Limb (tissue), 2 donors: ENCODE measurements around the gene RAD51B.

ENCODE experiments used
- DNase-seq, 2 donors: peaks; one replicate each; pipeline ENCODE4 v3.0.0-alpha.2; 2016; ENCODE audit errors: extremely low spot score in 2 of 2

The RAD51B gene

DNA sequence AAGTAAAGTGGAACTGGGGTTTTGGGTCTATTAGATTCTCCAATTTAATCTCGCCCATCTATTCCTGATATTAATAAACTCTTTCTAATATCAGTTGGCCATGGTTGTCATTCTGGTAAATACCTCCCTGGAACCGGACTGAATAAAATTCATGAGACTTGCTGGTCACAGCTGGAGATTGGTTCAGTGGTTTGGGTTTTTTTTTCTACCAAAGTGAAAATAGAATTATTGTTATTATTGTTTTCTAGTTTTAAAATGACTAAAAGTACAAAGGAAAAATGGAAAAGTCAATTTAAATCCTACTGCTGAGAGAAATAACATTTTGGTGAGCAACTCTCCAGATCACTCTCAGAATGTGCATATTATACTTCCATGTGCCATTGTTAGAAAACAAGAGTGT, 535.8 kb downstream of the RAD51B start:
- DNase-seq = no peak

DNA sequence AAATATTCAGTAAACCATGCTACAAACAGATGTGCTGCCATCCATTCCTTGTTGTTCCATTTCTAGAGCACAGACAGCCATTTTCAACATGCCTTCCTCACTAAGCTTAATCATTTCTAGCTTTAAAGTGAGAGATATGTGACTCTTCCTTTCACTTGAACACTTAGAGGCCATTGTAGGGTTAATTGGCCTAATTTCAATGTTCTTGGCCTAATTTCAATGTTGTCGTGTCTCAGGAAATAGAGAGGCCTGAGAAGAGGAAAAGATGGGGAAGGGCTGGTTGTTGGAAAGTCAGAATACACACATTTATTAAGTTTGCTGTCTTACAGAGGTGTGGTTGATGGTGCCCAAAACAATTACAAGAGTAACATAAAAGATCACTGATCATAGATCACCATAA, 538.2 kb downstream of the RAD51B start:
- DNase-seq = no peak

DNA sequence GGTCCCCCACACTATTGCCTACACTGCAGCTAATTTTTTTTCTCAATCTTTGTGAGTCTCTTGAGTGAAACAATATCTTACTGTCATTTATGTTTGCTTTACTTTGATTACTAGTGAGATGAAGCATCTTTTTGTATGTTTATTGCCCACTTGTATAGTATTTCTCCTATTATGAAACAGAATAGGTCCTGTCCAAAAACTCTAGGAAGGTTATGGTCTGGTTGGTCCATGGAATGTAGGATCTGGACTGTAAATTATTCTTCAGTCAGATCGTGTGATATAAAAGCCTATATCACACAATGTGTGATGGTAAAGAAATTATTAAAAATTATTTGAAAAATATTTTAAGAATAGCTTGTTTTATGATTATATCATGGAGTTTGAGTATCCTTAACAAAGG, 538.9 kb downstream of the RAD51B start:
- no peak for DNase-seq

DNA sequence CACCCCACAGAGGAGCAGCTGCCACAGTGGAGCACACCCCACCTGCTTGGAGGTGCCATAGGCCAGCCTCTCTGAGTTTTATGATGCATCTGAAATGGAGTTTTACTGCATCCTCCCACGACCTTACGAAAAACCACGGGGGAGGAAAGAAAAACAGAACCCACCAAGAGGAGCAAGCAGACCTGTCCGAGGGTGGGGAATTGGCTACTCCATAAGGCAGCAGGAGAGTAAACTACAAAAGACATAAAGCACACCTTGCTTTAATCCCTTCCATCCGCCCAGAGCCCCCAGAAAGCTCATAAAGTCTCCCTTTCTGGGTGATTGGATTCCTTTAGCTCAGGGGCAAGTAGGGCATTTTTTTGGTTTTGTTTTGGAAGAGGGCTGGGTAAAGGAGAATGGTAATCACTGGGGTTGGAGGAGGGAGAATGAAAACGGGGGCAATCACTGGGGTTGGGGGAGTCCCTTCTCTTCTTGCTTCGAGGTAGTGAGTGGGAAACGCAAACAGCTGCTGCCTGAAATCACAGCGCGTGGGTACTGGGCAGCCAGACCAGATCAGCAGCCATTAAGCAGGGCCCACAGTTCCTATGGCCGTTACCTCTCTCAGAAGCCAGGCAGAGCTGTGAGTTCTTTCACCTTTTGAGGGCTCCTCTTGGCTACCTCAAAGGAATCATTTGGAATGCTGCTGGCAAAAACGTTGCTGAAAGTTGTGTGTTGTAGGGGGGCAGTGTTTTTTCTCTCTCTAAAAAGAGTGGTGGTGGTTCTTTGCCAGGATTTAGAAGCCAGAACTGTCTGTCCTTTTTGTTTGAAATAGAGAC, 539.6 kb downstream of the RAD51B start:
- DNase-seq = no peak

DNA sequence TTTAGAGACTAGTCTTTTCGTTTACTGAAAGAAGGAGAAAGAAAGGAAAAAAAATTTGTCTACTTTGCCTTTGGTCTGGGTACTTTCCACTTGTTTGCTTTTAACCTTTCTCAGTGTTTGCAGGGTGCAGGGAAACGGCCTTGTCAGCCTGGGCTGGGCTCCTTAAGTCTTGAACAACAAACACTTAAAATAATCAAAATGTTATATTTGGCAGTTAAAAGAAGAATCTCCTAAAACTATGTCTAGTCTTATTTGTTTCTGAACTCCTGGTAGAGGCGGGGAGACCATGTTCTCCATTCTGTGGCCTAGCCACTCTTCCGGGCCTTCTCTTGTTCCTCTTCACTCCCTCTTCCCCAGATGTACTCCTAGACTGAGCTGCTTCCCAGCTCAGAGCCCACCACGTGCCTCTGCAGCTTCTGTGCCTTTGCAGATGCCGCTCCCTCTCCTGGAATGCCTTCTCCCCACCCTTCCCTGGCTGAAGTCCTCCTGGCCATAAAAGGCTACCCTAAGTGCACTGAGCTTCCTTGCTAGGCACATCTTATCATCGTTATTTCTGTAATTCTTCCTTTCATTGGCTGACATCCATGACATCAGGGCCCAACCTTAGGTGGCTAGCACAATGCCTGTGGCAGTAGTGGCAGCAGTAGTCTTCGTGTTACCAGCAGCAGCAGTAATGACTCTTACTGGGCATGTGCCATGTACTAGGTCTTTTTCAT, 540.4 kb downstream of the RAD51B start:
- DNase-seq = no peak

DNA sequence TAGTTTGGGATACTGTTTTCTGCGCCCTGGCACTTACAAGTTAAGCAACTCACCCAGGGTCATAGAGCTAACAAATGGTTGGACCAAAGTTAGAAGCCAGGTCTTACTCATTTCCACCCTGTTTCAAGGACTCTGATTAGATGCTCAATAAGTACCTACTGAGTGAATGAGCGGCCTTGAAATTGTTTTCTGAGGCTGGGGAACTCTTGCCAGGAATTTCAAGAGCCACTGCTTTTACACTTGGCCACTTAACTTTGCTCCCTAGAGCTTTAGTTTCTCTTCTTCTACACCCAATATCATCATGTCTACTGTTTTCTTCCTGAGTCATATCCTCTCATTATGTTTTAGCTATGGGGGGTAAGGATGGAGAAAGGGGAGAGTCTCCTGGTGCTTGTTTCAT, 541.7 kb downstream of the RAD51B start:
- DNase-seq = no peak

DNA sequence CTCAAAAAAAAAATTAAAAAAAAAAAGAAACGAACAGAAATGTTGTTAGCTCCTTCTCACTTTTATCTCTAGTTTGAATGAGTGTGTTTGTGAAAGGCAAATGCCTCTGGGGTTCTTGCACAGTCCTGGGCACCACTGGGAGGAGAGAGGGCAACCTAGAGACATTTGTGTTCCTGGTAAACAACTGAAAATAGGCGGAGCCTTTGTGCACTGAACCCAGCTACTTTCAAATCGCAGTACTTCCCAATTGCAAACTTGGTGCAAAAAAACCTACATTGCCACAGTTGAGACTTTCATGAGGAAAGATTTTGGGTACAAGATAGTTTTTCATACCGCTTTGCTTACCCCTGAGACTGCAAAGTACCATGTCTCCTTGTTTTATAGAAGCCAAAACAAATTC, 543.3 kb downstream of the RAD51B start:
- DNase-seq = no peak

DNA sequence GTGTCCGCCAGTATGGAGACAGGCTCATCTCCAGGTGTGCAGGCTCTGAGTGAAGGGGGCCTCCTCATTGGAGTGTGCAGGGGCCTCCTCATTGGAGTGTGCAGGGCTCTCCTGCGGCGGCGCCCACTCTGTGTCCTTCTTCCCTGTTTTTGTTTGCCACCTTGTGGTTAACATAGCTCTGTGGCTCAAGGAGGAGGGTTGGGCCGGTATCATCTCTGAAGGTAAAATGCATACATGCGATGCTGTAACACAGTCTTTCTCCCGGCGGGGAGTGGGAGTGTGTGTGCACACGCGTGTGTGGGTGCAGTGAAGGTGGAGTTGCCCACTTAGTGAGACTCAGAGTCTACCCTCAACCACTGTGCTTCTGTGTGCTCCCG, 543.9 kb downstream of the RAD51B start:
- no peak for DNase-seq

DNA sequence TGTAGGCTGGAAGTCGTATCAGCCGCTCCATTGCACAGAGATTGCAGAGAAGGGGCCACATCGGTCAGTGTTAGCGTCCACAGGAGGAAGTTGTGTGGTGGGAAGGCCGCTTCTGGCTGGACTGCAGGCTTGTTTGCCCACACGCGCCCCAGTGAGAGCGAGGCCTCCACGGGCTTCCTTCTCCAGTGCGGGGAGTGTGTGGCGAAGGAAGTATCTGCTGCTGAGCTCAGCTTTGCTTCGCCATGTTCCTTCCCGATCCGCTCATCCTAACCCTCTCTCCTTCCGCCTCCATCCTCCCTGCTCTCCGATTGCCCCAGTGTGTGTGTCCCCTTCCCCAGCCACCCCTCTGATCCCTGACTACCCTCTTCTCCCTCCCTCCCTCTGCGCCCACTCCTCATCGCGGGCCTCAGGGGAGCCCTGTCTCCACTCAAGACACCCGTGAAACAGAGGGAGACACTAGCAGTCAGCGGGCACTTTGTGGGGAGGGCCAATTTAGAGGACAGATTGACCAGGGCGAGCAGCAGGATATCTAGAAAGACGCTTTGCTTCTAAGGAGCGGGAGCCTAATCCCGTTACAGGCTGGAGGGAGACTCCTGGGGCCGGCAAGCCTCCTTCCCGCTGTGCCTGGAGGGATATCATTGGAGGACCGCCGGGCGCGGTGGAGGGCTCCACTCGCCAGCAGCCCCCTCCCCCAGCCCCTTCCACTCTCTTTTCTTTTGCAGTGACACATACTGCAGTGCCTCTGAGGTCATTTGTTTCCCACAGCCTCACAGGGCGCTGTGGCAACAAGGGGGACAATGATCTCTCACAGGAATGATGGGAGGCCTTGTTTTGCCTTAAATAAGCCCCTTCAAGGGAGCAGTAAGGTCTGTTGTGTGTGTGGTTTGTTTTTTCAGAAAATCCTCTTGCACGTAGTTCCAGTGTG, 544.5 kb downstream of the RAD51B start:
- DNase-seq = peak; percentile 67 to 84

DNA sequence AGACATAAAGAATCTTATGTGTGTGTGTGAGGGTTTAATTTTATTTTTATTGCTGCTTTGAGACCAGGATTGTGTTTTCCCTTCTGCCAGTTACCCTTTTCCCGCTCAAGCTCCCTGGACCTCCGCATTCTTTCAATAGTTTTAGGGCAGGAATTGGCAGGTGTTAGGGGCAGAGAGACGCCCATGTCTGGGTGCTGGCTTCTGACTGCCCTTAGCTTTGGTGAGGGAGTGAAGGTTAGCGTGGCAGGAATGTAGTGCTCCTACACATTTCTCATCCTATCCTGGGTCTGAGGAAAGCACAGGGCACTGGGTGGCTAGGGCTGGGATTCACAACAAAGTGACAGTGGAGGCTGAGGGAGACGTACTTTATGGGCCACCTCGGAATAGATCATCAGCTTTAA, 545.2 kb downstream of the RAD51B start:
- no peak for DNase-seq

DNA sequence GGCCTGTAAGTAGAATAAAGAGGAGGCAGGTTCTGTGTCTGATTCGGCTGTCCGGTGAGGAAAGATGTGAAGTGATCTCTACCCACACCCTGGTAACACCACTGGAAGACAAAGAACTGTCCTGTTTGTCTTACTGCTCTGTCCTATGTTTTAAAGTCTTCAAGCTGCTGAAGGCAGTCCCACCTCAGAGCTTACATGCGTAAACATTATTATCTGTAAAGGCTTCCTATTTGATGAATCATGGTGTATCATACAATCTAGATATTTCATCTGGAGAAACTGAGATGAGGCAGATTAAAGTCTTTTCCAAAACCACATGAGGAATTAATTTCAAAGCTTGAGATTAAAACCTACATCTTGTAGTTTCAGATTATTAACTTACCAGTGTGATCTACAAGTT, 545.6 kb downstream of the RAD51B start:
- DNase-seq = no peak

DNA sequence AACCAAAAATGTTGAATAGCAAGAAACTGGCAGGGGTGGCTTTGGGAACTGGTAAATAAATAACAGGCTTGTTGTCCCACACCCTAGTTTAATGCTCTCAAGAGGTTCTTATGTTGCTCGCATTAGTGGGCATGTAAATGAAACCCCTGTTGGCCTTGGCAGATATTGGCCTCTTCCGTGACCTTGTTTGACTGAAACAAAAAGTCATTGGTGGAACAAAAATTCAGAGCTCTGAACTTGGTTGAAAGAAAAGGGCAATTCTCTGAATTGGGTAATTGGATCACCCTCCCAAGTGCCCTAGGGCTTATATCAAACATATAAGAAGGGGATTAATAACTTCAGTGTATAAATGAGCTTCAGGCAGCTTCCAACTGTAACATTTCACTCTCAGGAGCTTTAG, 547.1 kb downstream of the RAD51B start:
- DNase-seq = no peak

DNA sequence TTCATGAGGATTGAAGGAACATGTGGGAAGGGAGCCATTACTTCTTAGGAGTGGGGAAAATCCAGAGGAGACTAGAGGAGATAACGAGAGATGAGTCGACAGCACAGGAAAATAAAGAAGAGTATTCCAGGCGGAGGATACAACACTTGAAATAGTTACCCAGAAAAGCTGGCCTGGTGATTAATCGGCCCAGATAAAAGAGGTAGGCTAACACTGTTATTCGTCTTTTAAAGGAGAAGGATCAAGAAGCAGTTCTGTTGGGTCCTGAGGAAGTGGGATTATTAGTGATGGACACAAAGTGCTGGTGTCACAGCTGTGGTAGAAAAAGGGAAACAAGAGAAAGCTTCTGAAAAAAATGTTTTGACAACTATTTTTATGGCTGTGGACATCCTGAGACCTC, 548.0 kb downstream of the RAD51B start:
- DNase-seq = no peak

DNA sequence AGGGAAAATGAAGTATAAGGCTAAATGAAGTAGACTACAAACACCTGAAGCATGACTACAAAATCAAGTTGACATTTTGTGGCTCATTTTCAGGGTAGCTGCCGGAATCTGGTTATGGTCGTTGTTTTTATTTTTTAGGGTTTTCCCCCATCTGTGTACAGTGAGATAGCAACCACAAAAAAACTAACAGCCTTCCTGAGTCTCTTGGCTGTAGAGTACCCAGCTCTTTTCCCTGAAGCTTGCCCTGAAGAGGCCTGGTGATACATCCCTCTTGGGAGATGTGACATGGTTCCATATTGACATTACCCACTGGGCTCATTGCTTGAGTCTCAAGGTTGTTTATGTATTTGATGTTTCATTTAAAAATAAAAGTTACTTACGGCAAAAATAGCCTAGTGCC, 549.3 kb downstream of the RAD51B start:
- no peak for DNase-seq

DNA sequence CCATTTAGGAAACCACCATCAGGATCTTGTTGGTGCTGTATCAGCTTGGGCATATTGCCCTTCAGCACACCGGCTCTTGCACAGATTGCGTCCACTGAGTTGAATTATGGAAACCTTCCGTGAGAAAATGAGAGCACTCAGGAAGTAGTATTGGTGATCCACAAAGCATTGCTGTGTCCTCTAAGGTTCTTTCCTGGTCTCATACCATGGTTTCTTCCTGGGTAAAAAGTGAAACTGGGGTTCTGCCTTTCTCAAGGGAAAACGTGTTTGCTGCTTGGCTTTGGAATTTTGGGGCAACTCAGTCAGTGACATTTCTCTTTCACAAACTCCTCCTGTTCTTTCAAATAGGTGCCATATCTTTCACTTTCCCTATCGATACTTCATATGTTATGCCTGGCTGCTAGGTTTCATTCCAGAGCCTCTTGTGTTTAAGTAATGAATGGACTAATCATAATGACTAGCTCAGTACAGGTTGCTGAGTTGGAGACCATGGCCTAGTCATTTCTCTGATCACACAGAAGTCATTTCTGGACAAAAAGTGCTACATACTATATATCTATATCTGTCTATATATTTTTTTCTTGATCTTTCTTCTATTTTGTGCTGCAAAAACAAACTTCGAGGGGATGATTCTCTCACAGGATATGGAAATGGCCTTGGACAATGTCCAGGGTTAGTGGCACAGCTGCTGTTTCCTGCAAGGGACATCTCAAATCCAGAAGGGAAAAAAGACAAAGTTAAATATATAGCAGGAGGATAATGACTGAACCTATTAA, 549.9 kb downstream of the RAD51B start:
- no peak for DNase-seq

DNA sequence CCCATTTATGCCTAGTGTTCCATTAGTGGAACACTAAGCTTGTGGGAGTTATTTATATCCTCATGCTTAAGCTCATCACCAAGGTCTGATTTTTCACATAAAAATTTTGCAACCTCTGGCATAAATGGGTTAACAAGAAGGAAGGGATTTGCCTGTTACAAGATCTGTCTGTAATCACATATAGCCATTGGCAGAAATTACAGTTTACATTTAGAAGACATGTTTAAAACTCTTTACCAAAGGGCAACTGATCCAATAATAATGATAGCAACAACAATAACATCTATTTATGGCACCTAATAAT, 550.4 kb downstream of the RAD51B start:
- DNase-seq = no peak

DNA sequence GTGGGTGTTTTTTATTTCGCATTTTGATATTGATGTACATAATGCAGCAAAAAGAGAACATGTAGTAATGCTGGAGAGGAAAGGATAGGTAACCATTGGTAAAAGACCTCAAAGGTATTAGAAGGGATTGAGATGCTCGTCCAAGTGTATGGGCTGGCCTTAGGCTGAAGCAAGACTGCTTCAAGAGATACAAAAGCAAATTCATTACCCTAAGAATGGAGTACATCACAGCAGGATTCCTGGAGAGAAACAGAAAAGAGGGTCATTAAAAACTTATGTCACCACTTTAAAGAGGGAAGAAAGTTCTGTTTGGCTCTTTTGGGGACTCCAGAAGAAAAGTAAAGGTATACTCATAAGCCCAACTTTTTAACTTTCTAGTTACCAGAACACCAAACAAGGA, 552.8 kb downstream of the RAD51B start:
- DNase-seq = no peak

DNA sequence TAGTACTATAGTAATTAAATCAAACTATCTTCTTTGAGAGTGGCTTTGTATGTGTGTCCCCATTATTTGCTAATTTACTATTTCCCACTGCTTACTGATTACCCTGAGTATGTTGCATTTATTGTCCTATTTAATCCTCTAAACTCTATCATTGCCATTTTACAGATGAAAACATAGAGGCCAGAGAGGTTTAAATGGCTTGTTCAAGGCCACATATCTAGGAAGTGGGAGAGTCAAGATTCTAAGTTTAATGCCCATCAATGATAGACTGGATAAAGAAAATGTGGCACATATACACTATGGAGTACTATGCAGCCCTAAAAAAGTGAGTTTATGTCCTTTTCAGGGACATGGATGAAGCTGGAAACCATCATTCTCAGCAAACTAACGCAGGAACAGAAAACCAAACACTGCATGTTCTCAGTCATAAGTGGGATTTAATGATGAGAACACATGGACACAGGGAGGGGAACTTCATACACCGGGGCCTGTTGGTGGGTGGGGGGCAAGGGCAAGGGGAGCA, 553.6 kb downstream of the RAD51B start:
- no peak for DNase-seq

DNA sequence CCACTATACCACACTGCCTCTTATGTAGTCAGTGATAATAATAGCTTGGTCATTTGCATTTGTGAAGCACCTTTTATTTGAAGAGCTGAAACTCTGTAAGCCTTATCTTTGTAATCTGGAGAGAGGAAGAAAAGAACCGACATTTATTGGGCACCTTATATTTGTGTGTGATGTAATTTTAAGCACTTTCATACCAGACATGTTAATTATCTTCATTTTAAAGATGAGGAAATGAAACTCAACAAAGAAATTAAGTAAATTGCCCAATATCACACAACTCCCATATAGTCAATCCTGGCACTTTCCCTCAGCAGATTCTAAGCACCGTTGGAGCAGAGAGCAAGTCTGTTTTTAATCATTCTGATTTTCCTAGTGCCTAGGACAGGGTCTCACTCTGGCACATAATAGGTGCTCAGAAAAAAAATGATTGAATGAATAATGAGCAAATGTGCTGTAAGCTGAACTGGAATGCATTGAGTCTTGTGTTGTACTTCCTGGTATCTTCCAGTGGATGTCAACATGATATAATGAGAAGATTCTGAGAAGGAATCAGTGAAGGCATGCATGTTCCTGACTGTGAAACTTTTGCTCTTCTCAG, 554.4 kb downstream of the RAD51B start:
- DNase-seq = no peak

DNA sequence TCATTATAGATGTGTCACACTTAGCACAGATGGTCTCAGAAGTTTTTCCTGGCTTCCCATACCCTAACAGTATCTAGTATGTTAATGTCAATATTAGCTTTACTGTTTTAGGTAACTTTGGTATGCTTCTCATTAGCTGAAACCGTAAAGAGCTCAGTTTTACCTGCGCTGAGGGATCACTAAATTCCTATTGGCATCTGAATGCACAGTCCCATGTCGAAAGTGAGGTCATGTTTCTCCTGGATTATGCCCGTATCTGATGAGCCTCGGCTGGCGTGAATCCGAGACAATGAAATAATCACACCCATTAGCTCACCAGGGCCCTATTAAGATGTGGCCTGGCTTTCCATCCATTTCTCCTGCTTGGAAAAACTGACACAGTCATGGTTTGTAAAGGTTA, 555.1 kb downstream of the RAD51B start:
- DNase-seq = peak; percentile 73

DNA sequence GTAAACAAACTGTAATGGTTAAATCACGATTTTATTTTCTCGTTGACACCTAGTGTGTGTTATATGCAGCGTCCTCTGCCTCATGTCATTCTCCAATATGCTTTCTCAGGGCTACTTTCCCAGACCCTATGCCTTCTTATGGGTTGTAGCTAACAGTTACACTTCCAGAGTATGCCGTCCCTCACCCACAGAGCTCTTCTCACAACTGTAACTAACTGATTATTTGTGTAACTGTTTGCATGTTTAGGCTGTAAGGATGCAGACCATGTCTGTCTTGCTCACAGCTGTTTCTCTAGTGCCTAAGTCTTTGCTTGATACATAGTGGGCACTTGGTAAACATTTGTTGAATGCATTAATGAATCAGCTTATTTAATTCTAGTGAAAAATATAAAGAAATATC, 555.8 kb downstream of the RAD51B start:
- DNase-seq = no peak
